ENCODE data around the gene BAIAP2.

BAIAP2 gene

GRCh38 chr17:81092518-81093095 is 57.7 kb downstream of the BAIAP2 start:
- DNase-seq, result no peak

GRCh38 chr17:81093619-81094508 is 58.9 kb downstream of the BAIAP2 start:
- no peak for DNase-seq

- DNase-seq, result peak; percentile 89
These were observed 59.8 kb downstream of the BAIAP2 start for GRCh38 chr17:81094509-81095382.

GRCh38 chr17:81095383-81095762 is 60.4 kb downstream of the BAIAP2 start:
- peak; percentile 6 for DNase-seq

GRCh38 chr17:81096741-81097133 is 61.8 kb downstream of the BAIAP2 start:
- no peak for DNase-seq

GRCh38 chr17:81097134-81097942 is 62.4 kb downstream of the BAIAP2 start:
- peak; percentile 28 for DNase-seq

GRCh38 chr17:81097943-81098308 is 63.0 kb downstream of the BAIAP2 start:
- DNase-seq, result peak; percentile 20

GRCh38 chr17:81099888-81100287 is 64.9 kb downstream of the BAIAP2 start:
- DNase-seq, result no peak

- no peak for DNase-seq
These were observed 65.7 kb downstream of the BAIAP2 start for GRCh38 chr17:81100668-81101067.

- peak; percentile 88 for DNase-seq
These were observed 66.8 kb downstream of the BAIAP2 start for GRCh38 chr17:81101614-81102306.

GRCh38 chr17:81102352-81102751 is 67.4 kb downstream of the BAIAP2 start:
- no peak for DNase-seq

- no peak for DNase-seq
These were observed 67.9 kb downstream of the BAIAP2 start for GRCh38 chr17:81102869-81103268.

- no peak for DNase-seq
These were observed 68.4 kb downstream of the BAIAP2 start for GRCh38 chr17:81103379-81103778.

- DNase-seq, result no peak
These were observed 71.8 kb downstream of the BAIAP2 start for GRCh38 chr17:81106716-81107115.

GRCh38 chr17:81108220-81108619 is 73.3 kb downstream of the BAIAP2 start:
- no peak for DNase-seq

GRCh38 chr17:81109957-81110356 is 75.0 kb downstream of the BAIAP2 start:
- DNase-seq, result no peak

- DNase-seq, result no peak
These were observed 75.6 kb downstream of the BAIAP2 start for GRCh38 chr17:81110488-81111040.

- no peak for DNase-seq
These were observed 76.1 kb downstream of the BAIAP2 start for GRCh38 chr17:81111066-81111465.

GRCh38 chr17:81112450-81112849 is 77.5 kb downstream of the BAIAP2 start:
- DNase-seq, result no peak

- no peak for DNase-seq
These were observed 78.3 kb downstream of the BAIAP2 start for GRCh38 chr17:81113158-81113724.

- DNase-seq, result no peak
These were observed 79.6 kb downstream of the BAIAP2 start for GRCh38 chr17:81114351-81115093.
